ENCODE measurements around the gene ATP13A4. TPM values are rescaled to one million over a fixed set of nuclear protein-coding genes. Genes with fewer than 3 reads are reported as not detected.

The ATP13A4 gene
- total RNA-seq, 2 experiments from 2014 or later, result 0.44 to 2.5 TPM

GRCh38 chr3:193595939-193596487 is 41.3 kb upstream of the ATP13A4 start:
- Histone ChIP-seq H3K4me3 (ENCODE audit: low read depth, low read length, poor library complexity, severe bottlenecking) (no peak overlapping the region), H3K9me2 (ENCODE audit: insufficient read depth, low read length) (no peaks in the 10 kb centered on the region), H2AFZ (ENCODE audit: low read length) (no peak overlapping the region), H3K4me2 (ENCODE audit: low read length) (no peak overlapping the region), H3K27ac (ENCODE audit: low read depth, low read length, poor library complexity, severe bottlenecking) (no peak overlapping the region), H3K36me3 (ENCODE audit: insufficient read depth, low read length) (no peaks in the 10 kb centered on the region), H3K79me2 (ENCODE audit: insufficient read depth, low read depth, low read length) (peaks cover 22% of the 10 kb centered on the region), H3K4me1 (ENCODE audit: insufficient read depth, low read length, poor library complexity, severe bottlenecking) (peaks cover 17% of the 10 kb centered on the region), H3K9me3 (ENCODE audit: low read length) (no peaks in the 10 kb centered on the region), H4K20me1 (ENCODE audit: insufficient read depth, low read length) (peaks cover 3% of the 10 kb centered on the region; the same call in 1 of the 2 replicates)
- intact Hi-C loops (cut with micrococcal nuclease; ENCODE audit: unreplicated experiment), result no loop called here
- ChIA-PET POLR2A (no interaction called here), CTCF (ENCODE audit: unreplicated experiment) (no interaction called here)
- no peak for DNase-seq (ENCODE audit: low spot score)
- TF ChIP-seq EZH2phosphoT487 (IDR thresholded peaks at IDR 0.05; ENCODE audit: borderline replicate concordance, low read depth, low read length) (no peak), CTCF (conservative IDR thresholded peaks at IDR 0.05; ENCODE audit: low read length) (no peak)
- no TSS peak for BruUV-seq (replicated peaks)

GRCh38 chr3:193594946-193595689 is 40.4 kb upstream of the ATP13A4 start:
- intact Hi-C loops (cut with micrococcal nuclease; ENCODE audit: unreplicated experiment), result no loop called here
- H3K9me3 ChIP-seq (ENCODE audit: low read length), result no peaks in the 10 kb centered on the region
- H3K9me2 ChIP-seq (ENCODE audit: insufficient read depth, low read length), result no peaks in the 10 kb centered on the region
- peaks cover 22% of the 10 kb centered on the region for H3K79me2 ChIP-seq (ENCODE audit: insufficient read depth, low read depth, low read length)
- no peak overlapping the region for H3K27ac ChIP-seq (ENCODE audit: low read depth, low read length, poor library complexity, severe bottlenecking)
- peaks cover 17% of the 10 kb centered on the region for H3K4me1 ChIP-seq (ENCODE audit: insufficient read depth, low read length, poor library complexity, severe bottlenecking)
- peak overlapping the region; percentile 80 for H3K4me2 ChIP-seq (ENCODE audit: low read length)
- peaks cover 3% of the 10 kb centered on the region; the same call in 1 of the 2 replicates for H4K20me1 ChIP-seq (ENCODE audit: insufficient read depth, low read length)
- H3K4me3 ChIP-seq (ENCODE audit: low read depth, low read length, poor library complexity, severe bottlenecking), result peak overlapping the region; percentile 84
- BruUV-seq (replicated peaks), result TSS peak; percentile 69
- no peak overlapping the region for H2AFZ ChIP-seq (ENCODE audit: low read length)
- CTCF ChIA-PET (ENCODE audit: unreplicated experiment), result no interaction called here
- DNase-seq (ENCODE audit: low spot score), result no peak
- TF ChIP-seq CTCF (conservative IDR thresholded peaks at IDR 0.05; ENCODE audit: low read length) (no peak), EZH2phosphoT487 (IDR thresholded peaks at IDR 0.05; ENCODE audit: borderline replicate concordance, low read depth, low read length) (no peak)
- no peaks in the 10 kb centered on the region for H3K36me3 ChIP-seq (ENCODE audit: insufficient read depth, low read length)
- POLR2A ChIA-PET, result no interaction called here

DNA sequence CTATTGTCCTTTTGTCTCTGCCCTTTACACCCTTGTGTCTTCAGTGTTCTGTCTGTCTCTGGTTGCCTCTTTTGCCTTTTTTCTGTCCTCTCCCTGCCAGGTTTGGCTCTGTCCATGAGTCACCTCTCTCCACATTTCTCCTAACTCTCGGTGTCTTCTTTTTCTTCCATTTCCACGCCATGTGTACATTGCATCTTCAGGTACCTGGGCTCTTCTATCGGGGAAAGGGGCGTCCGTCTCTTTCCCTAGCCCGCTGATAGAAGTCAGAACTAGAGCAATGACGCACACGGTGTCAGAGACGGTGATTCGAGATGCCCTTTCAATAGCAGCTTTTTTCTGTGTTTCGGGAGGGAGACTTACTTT is 39.0 kb upstream of the ATP13A4 start:
- Histone ChIP-seq H3K27ac (ENCODE audit: low read depth, low read length, poor library complexity, severe bottlenecking) (peak overlapping the region; percentile 12), H4K20me1 (ENCODE audit: insufficient read depth, low read length) (peaks cover 3% of the 10 kb centered on the region; the same call in 1 of the 2 replicates), H3K36me3 (ENCODE audit: insufficient read depth, low read length) (no peaks in the 10 kb centered on the region), H3K4me3 (ENCODE audit: low read depth, low read length, poor library complexity, severe bottlenecking) (peak overlapping the region; percentile 84), H2AFZ (ENCODE audit: low read length) (peak overlapping the region; percentile 99), H3K4me1 (ENCODE audit: insufficient read depth, low read length, poor library complexity, severe bottlenecking) (peaks cover 17% of the 10 kb centered on the region), H3K9me3 (ENCODE audit: low read length) (no peaks in the 10 kb centered on the region), H3K79me2 (ENCODE audit: insufficient read depth, low read depth, low read length) (peaks cover 22% of the 10 kb centered on the region), H3K4me2 (ENCODE audit: low read length) (peak overlapping the region; percentile 80), H3K9me2 (ENCODE audit: insufficient read depth, low read length) (no peaks in the 10 kb centered on the region)
- TF ChIP-seq EZH2phosphoT487 (IDR thresholded peaks at IDR 0.05; ENCODE audit: borderline replicate concordance, low read depth, low read length) (no peak), CTCF (conservative IDR thresholded peaks at IDR 0.05; ENCODE audit: low read length) (no peak)
- POLR2A ChIA-PET, result no interaction called here
- intact Hi-C loops (cut with micrococcal nuclease; ENCODE audit: unreplicated experiment), result no loop called here
- DNase-seq (ENCODE audit: low spot score), result peak; percentile 34
- CTCF ChIA-PET (ENCODE audit: unreplicated experiment), result no interaction called here
- no TSS peak for BruUV-seq (replicated peaks)
